22Rv1 (cell line): ENCODE results near the gene RAB35.

Experiments used
- CTCF ChIP-seq: fragments of 450-650 bp; IDR thresholded peaks from 2 replicates; pipeline ENCODE4 v1.5.1; 2017; ENCODE audit warnings: mild to moderate bottlenecking
- ZFX ChIP-seq: fragments of 450-650 bp; IDR thresholded peaks from 2 replicates; pipeline ENCODE4 v1.6.1; 2017; ENCODE audit warnings: antibody characterized with exemption, borderline replicate concordance

DNA sequence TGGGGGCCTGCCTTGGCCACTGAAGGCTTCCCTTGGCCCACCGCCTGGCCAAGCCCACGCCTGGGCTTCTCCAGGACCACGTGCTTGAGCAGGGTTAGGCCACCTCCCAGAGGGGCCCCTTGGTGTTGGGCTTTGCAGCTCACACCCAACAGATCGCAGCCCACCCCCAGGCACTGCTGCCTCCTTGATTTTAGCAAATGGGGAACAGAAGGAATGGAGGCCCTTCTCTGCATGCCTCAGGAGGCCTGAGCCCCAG, 23.3 kb downstream of the RAB35 start:
- TF ChIP-seq CTCF, result no peak
- no peak for TF ChIP-seq ZFX
